PC-9 (cell line): Measurements from ENCODE around the gene ELP4.

Source experiments
- EZH2 ChIP-seq: fragments of 200-600 bp; sonication (generic); IDR thresholded peaks from 2 replicates; pipeline ENCODE4 v1.8.0; 2017; ENCODE audit warnings: antibody characterized with exemption, low read depth
- TF ChIP-seq, protein P1 (sequence below): fragments of 200-600 bp; sonication (generic); conservative IDR thresholded peaks from 2 replicates; pipeline ENCODE4 v1.6.1; 2017; ENCODE audit warnings: mixed run types, antibody characterized with exemption, mild to moderate bottlenecking, moderate library complexity

DNA sequence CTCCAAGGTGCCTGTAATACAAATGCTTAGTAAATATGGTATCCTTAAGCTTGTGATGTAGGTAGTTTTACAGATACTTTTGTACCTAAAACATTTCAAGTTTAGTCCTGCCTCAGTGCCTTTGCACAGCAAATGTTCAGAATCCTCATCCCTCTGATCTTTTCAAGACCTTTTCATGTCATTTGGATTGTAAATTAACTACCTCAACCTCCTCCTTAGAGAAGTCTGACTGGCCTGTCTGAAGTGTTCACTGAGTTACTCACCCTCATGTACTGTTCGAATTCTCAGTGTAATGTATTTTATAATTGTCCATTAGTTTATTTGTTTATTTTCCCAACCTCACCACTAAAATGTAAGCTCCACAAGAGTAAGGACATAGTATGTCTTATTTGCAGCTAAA, 147.5 kb downstream of the ELP4 start:
- no peak for TF ChIP-seq EZH2
- TF ChIP-seq, protein P1, sequence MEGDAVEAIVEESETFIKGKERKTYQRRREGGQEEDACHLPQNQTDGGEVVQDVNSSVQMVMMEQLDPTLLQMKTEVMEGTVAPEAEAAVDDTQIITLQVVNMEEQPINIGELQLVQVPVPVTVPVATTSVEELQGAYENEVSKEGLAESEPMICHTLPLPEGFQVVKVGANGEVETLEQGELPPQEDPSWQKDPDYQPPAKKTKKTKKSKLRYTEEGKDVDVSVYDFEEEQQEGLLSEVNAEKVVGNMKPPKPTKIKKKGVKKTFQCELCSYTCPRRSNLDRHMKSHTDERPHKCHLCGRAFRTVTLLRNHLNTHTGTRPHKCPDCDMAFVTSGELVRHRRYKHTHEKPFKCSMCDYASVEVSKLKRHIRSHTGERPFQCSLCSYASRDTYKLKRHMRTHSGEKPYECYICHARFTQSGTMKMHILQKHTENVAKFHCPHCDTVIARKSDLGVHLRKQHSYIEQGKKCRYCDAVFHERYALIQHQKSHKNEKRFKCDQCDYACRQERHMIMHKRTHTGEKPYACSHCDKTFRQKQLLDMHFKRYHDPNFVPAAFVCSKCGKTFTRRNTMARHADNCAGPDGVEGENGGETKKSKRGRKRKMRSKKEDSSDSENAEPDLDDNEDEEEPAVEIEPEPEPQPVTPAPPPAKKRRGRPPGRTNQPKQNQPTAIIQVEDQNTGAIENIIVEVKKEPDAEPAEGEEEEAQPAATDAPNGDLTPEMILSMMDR = no peak
